HG03159 (cell line): ENCODE results near the gene BAHCC1.
"Not testable (repeated sequence)": the region's sequence is repeated elsewhere in the genome, so short reads cannot be mapped to it uniquely, and the experiment has no call there.

Experiments used
- ATAC-seq: cut with Tn5 transposase; IDR thresholded peaks from one replicate; pipeline ENCODE4 v1.9.1; 2021; ENCODE audit warnings: mild to moderate bottlenecking, moderate library complexity; ENCODE audit not compliant: unreplicated experiment

The BAHCC1 gene

DNA sequence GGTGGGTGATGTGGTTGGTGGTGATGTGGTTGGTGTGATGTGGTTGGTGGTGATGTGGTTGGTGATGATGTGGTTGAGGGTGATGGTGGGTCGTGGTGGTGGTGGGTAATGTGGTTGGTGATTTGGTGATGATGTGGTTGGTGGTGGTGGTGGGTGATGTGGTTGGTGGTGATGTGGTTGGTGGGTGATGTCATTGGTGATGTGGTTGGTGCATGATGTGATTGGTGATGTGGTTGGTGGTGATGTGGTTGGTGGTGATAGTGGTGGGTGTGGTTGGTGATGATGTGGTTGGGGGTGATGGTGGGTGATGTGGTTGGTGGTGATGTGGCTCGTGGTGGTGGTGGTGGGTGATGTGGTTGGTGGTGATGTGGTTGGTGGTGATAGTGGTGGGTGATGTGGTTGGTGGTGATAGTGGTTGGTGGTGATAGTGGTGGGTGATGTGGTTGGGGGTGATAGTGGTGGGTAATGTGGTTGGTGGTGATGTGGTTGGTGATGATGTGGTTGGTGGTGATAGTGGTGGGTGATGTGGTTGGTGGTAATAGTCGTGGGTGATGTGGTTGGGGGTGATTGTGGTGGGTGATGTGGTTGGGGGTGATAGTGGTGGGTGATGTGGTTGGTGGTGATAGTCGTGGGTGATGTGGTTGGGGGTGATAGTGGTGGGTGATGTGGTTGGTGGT, 30.6 kb downstream of the BAHCC1 start:
- ATAC-seq, result not testable (repeated sequence)

DNA sequence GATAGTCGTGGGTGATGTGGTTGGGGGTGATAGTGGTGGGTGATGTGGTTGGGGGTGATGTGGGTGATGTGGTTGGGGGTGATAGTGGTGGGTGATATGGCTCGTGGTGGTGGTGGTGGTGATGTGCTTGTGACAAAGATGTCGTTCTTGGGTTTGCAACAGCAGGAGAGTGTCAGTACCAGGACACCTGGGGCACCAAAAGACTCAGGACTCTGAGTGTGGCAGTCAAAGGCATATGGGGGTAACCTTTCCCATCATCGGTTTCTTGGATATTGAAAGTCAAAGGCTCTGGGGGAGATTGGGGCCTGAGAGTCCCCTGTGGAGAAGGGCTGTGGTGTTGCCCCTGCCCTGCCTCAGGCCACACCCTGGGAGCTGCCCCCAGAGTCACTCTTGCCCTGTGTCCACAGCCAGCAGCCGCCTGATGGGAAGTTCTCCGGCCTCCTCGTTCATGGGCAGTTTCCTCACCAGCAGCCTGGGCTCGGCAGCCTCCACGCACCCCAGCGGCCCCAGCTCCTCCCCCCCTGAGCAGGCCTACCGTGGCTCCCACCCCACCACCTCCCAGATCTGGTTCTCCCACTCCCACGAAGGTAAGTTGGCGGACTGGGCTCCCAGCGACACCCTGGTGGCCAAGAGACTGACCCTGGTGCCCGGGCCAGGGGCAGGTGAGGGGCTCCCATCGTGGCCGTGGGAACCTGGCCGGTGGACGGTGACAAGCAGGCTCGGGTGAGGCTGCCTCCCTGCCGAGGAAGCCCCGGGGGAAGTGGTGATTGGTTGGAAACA, 31.3 kb downstream of the BAHCC1 start:
- no peak for ATAC-seq

DNA sequence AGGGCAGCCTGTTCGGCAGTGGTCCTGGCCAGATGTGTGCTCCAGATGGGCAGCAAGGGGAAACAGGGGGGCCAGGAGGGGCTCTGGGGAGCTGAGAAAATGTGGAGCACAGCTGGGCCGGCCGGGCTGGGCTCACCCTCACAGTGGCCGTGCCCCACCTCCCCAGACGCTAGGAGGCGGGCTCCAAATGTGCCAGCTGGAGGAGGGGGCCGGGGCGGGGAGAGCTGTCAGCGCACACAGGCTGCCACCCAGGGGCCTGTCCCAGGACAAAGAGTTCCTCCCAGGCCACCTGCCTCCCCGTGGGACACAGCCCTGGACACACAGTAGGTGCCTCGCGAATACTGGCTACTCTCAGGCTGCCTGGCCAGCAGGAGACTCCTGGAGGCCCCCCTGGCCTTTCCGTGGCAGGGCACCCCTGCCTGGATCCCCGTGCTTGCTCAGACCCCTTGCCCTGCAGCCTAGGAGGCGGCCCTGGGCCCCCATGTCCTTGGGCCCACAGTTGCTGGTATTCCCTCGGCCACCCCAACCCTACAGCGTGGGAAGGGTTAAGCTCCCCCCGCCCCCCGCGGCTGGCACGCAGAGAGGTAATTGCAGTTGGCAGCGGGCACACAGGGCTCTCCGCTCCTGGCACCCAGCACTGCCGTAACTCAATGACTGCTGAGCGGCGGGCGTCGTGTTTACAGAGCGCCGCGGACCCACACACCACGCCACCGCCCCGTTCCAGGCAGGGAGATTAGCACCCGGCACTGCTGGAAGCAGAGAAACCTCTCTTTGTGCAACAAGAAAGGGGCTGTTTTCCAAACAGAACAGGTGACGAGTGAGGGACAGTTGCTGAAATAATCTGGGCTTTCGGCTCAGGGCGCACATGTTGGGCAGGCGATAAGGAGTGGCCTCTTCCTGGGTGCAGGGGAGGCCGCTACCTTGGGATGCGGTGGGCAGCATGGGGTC, 32.2 kb downstream of the BAHCC1 start:
- no peak for ATAC-seq

DNA sequence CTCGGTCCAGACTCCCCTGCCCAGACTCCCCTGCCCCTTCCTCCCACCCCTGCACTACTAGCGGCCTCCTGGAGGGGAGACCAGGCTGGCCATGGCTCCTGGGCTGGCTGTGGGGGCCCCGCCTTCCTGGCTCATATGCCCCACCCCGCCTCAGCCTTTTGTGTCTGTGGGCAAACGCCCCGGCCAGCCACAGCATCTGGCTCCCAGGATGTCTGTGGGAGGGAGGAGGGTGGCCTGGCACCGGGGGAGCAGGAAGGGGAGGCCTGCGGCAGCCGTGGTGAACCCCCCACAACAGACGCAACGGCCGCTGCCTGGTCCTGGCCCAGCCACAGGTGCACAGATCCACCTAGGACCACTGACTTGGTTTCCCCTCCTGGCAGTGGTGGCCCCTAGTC, 32.9 kb downstream of the BAHCC1 start:
- ATAC-seq, result no peak

DNA sequence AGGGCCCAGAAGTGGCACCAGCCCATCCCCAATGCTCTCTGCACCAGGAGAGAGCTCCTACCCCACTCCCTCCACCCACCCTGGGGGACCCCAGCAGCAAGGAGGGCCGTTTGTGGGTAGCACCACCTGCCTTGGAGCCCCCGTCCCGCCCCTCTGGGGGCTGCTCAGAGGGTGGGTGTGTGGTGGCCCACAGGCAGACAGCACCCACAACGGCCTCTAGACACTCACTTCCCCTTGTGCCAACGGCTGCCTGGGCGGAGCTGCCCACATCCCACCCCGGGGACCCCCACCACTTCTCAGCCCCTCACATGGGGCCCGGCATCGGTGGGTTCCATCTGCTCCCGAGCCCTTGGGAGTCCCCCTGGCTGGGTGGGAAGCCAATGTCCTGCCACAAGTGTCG, 33.3 kb downstream of the BAHCC1 start:
- no peak for ATAC-seq

DNA sequence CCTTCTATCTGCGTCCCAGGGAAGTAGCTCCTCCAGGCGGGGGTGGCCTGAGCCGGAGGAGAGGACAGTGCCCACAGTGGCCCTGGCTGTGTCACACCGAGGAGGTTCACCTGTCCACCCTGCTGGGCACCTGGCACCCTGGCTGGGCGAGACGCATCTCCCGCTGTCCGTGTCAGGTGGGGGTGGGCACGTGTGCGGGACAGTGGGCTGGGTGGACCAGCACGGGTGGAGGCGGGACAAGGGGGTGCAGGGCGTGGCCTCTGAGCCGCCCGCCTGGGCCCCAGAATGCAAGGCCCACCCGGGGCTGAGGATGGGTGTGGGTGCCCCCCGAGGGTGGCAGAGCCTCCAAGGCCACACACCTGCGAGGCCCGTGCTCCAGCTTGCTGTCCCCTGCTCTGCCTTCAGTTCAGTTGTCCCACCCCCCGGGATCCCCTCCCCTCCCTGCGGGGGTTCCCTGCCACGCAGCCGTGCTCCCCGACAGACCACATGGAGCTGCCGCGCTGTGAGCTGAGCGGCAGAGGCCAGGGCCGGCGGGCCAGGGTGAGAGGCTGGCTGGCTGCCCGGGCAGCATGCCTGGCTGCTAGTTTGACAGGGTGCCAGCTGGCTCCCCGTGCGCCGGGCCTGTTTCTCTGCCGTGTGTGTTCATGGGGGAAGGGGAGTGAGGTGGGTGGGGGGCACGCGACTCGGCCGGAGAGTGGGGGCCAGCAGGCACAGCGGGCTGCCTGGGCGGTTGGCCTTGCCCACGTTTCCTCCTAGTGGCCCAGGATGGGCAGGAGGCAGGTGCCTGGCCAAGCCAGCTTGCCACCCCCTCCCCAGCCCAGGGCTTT, 33.9 kb downstream of the BAHCC1 start:
- ATAC-seq, result no peak

DNA sequence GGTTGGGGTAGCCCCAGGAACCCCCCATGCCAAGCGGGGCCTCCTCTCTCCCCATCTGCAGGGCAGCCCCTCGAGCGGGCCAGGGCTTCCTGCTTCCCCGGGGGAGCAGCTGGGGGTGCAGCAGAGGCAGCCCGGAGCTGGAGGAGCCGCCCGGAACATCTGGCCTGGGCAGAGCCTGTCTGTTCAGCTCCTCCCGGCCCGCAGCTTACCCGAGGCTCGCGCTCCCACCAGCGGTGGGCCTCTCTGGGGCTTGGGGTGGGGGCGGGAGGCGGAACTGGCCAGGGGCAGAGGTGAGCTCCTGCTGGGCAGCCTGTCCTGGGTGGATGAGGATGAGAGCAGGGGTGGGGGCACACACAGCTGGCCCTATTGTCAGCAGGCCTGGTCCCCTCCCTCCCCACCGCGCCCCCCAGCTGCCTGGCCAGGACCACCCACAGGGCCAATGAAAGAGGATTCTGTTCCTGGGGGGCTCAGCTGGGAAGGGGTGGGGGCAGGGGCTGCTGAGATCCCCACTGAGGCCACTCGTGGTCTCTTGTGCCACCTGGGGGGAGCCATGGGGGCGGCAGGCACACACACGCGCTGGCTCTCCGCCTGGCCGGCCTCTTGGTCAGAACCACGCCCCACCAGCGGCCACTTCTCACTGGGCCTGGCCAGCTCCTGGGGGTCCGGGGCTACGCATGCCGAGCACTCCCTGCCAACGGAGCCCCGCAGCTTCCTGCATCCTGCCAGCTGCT, 34.7 kb downstream of the BAHCC1 start:
- no peak for ATAC-seq

DNA sequence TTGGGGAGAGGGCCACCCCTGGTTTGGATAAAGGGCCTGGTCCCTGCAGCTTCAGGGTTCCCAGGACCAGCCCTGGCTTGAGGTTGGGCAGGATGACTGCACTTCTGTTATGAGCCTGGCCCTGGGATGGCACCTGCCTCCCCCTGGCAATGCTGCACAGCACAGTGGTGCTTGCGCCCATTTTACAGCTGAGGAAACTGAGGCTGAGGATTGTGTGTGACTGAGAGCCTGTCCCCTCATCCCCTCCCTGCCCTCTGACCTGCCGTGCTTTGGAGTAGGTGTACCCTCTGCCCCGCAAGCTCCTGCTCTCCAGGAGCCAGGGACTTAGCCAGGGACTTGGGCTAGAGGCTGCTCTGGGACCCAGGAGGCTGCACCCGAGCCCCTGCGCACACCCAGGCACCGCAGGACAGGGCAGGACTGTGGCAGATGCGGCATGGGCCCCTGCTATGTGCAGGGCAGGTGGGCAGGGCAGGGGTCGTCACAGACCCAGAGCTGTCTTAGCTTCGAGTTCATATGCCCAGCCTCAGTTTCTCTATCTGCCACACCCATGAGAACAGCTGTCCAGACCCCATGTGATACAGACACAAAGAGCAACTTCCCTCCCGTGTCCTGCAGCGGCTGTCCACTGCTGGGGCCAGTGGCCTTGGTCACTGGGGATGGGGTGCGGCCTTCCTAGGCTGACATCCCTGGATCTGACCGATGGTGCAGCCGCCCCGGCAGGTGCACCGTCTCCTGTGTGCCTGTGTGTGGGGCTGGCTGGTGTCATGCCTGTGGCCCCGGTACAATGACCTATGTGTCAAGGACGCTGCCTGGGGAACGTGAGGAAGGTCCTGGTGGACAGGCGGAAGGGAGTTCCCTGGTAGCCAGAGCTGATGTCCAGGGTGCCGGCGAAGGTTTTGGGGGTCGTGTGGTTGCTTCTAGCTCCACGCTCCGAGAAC, 36.6 kb downstream of the BAHCC1 start:
- no peak for ATAC-seq

DNA sequence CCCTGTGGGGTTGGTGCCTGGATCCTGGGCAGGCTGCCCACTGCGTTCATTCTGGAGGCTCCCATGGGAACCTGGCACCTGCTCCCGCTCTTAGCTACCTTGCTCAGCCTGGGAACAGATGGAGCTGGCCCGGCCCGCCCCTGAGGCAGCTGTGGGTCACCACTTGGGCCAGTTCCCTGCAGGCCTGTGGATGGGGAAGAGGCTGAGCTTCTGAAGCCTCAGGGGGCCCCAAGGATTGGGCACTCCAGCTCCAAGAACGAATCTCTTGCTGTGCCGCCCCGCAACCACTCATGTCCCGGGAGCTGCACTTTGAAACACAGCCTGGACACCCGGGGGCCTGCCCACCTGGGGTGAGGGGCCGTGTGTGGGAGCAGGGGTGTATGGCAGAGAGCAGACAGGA, 37.7 kb downstream of the BAHCC1 start:
- no peak for ATAC-seq

DNA sequence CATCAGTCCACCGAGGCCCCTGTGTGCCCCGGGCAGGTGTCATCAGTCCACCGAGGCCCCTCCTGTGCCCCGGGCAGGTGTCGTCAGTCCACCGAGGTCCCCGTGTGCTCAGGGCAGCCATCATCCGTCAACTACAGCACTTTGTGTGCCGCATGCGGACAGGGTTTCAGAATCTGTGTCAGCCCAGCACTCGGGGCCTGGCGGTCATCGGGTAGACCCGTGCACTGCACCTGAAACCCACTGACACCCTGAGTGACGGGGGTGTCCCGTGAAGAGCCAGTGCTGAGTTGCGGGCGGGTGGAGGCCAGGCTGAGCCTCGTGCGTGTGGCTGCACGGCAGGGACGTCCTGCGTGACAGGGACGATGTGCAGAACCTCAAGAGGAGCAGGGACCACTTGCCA, 38.4 kb downstream of the BAHCC1 start:
- no peak for ATAC-seq

DNA sequence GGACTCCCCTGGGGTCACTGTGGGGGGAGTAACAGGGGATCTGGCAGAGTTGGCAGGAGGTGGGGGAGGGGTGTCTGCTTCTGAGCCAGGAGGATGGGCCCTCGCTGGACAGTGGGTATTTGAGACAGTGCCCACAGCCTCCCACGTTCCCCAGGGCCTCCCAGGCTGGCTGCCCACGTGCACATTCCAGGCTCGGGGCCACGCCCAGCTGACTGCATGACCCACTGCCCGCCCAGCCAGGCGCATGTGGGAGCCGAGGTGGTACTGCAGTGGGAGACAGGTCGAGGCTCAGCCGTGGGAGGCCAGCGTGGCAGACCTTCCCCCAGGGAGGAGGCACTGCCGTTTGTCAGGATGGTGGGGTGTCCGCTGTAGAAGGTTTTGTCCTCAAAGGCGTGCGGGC, 38.8 kb downstream of the BAHCC1 start:
- ATAC-seq, result no peak

DNA sequence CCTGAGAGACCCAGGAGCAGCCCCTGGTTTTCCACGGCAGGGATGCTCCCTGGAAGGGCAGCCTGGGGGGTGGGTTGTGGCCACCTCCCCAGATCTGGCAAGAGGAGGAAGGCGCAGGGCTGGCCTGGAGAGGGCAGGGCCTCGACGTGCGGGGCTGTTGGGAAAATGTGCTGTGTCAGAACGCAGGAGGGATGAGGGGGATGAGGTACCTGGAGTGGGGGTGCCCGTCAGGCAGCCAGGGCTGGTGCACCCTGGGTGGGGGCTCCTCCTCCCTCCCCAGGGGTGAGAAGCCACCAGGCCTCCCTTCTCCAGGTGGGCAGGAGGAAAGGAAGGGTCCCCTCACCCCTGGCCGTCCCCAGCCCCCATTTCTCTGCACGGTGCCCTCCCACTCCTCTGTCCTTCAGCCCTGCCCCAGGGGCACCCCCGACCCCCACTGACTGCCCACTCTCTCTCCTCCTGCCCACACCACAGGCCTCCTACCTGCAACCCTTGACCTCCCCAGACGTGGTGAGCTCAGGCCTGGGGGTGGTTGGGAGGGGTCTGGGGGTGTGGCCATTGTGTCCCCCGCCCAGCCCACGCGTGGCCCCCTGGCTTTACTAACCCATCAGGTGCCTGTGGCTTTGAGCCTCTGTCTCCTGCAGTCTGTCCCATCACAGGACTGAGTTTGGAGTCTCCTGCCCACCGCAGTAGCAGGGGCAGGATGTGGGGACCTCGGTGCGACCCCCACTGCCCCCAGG, 39.6 kb downstream of the BAHCC1 start:
- no peak for ATAC-seq

DNA sequence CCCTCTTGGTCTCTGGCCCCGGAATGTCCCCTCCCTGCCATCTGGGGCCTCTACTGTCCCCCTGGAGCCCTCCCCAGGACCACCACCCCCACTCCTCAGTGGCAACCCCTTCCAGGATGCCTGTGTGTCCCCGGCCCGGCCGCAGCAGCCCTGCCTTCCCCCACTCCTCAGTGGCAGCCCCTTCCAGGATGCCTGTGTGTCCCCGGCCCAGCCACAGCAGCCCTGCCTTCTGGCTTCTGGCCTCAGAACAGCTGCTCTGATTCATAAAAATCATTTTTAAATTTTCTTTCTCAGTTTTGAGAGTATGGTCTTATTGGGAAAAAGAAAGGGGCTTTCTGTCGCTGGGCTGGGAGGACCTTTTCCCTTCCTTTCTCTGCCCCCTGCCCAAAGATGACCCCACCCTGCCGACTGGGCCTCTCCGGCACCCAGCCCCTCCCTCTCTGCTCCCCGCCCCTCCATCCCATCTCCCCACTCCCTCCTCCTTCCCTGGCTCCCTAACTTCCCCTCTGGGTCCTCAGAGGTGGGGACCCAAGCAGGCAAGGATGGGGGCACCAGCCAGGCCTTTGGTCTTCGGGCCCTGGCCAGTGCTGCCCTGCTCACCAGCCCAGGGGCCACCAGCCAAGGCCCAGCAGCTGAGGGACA, 40.5 kb downstream of the BAHCC1 start:
- no peak for ATAC-seq

DNA sequence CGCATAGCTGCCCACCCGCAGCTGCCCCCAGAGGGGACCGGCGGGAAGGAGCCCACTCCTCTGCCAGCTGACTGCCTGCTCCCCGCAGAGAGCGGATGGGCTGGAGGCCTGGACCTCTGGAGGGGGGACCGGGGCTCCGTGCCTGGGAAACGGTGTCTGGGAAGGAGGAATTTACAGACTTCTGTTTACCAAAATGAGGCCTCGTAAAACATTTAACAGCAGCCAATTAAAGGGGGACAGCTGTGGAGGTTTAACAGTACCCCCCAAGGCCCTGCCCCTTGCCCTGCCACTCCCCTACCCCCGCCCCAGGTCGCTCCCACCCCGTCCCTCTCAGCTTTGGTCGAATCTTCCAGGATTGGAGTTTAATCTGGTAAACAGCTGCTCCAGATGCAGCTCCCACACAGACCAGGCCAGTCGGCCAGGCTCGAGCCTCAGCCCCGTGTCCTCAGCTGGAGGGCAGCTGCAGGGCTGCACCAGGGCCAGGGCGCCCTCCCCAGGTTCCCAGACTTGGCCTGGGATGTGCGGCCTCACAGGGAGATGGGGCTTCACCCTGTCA, 41.1 kb downstream of the BAHCC1 start:
- ATAC-seq, result no peak

DNA sequence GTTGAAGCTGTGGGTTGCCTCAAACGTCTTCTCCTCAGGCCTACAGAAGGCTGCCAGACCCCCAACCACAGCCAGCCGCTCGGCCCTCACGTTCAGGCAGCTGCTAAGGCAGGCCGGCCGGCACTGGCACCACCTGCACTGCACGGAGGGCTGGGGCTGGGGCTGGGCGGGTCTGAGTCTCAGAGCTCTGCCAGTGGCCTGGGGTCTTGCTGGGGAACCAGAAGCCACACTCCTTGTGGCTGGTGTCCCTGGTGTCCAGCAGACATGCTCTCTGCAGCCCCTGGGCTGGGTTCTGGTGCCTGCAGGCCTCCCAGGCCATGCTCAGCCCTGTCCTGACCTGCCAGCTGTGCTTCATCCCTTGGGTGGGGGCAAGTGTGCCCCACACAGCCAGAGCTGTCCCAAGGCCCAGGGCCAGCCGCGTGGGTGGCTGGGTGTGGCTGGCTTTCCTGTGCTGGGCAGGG, 42.0 kb downstream of the BAHCC1 start:
- ATAC-seq, result no peak

DNA sequence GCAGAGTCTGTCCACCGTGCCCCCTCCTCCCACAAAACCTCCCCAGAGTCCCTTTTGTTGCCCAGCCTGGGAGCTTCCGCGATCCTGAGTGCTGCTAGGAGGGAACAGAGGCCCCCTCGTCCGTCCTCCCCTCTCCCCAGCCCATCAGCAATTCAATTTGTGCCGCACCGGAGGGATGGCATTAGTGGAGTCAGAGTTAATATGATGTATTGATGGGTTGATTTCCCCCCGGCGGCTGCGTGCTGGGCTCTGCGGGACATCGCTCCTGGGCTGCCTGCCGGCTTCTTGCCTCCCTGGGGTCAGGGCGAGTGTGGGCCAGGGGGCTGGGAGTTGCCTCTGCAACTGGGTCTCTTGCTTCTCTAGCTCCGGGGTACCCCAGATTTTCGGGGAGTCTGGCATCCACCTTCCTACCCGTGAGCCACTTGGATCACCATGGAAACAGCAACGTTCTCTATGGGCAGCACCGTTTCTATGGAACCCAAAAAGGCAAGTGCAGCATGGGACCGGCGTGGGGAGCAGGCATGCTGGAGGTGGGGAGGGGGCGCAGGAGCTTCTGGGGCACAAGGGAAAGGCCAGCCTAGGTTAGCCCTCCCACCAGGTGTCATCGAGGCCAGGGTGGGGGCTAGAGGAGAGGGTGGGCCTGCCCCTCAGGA, 42.9 kb downstream of the BAHCC1 start:
- ATAC-seq, result no peak

DNA sequence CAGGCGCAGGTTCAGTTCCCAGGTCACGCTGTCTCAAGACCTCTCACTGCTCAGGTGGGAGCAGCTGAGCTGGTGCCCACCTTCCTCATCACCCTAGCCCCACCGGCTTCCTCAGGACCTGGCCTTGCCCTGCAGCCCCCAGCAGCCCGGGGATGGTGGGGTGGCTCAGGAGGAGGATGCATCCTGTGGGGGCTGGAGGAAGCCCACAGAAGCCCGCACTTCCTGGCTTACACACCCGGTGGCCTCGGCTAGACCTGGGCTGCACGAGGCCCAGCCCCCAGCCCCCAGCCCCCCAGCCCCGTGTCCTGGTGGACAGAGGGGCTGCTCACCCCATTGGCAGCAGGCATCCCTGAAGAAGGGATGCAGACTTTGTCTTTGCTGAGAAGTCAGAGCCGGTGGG, 43.4 kb downstream of the BAHCC1 start:
- no peak for ATAC-seq
